SK-N-SH treated with all-trans-retinoic acid at 6 μM for 48 hours (cell line): ENCODE results near the gene CLNK.

Experiments
- ATAC-seq: fragments of 200-7000 bp; cut with Tn5 transposase; 3 replicates; pipeline ENCODE4 v1.9.1; 2020; ENCODE audit warnings: mild to moderate bottlenecking, moderate library complexity
- ARNTL ChIP-seq: fragments of 450-650 bp; formaldehyde crosslinking; IDR thresholded peaks from 2 replicates; pipeline ENCODE4 v1.5.0; 2020; ENCODE audit warnings: low read depth, mild to moderate bottlenecking, moderate library complexity, borderline replicate concordance
- BACH2 ChIP-seq: fragments of 250-450 bp; sonication (Bioruptor Pico); IDR thresholded peaks from 2 replicates; pipeline ENCODE4 v1.9.0; 2021; ENCODE audit warnings: mild to moderate bottlenecking, borderline replicate concordance
- CSDC2 ChIP-seq: fragments of 250-450 bp; sonication (Bioruptor Pico); IDR thresholded peaks from 2 replicates; pipeline ENCODE4 v1.5.0; 2020; ENCODE audit warnings: mild to moderate bottlenecking, moderate library complexity
- ESRRG ChIP-seq: fragments of 250-450 bp; sonication (Bioruptor Pico); IDR thresholded peaks from 2 replicates; pipeline ENCODE4 v1.6.1; 2021; ENCODE audit warnings: mild to moderate bottlenecking
- GLIS3 ChIP-seq: fragments of 250-450 bp; sonication (Bioruptor Pico); IDR thresholded peaks from 2 replicates; pipeline ENCODE4 v1.5.0; 2020; ENCODE audit warnings: mild to moderate bottlenecking, moderate library complexity
- ISL1 ChIP-seq: fragments of 250-450 bp; sonication (Bioruptor Pico); IDR thresholded peaks from 2 replicates; pipeline ENCODE4 v2.1.2; 2022; ENCODE audit warnings: mild to moderate bottlenecking, moderate library complexity
- OSR1 ChIP-seq: fragments of 250-450 bp; sonication (Bioruptor Pico); IDR thresholded peaks from 2 replicates; pipeline ENCODE4 v1.8.0; 2022; ENCODE audit warnings: moderate library complexity, mild to moderate bottlenecking, inconsistent platforms
- PPARA ChIP-seq: fragments of 250-450 bp; sonication (Bioruptor Pico); IDR thresholded peaks from 2 replicates; pipeline ENCODE4 v1.5.0; 2020; ENCODE audit warnings: mild to moderate bottlenecking, borderline replicate concordance
- RARB ChIP-seq: fragments of 250-450 bp; sonication (Bioruptor Pico); IDR thresholded peaks from 2 replicates; pipeline ENCODE4 v1.8.0; 2021; ENCODE audit warnings: mild to moderate bottlenecking, moderate library complexity
- SNAI2 ChIP-seq: fragments of 250-450 bp; sonication (Bioruptor Pico); IDR thresholded peaks from 2 replicates; pipeline ENCODE4 v1.5.0; 2020; ENCODE audit warnings: mild to moderate bottlenecking, moderate library complexity
- TCF4 ChIP-seq: fragments of 250-450 bp; sonication (Bioruptor Pico); IDR thresholded peaks from 2 replicates; pipeline ENCODE4 v1.8.0; 2021; ENCODE audit warnings: mild to moderate bottlenecking, moderate library complexity, borderline replicate concordance
- TOX ChIP-seq: fragments of 250-450 bp; sonication (Bioruptor Pico); IDR thresholded peaks from 2 replicates; pipeline ENCODE4 v1.8.0; 2021; ENCODE audit warnings: mild to moderate bottlenecking, moderate library complexity, borderline replicate concordance
- ZC3H10 ChIP-seq: fragments of 250-450 bp; sonication (Bioruptor Pico); IDR thresholded peaks from 2 replicates; pipeline ENCODE4 v1.5.1; 2021; ENCODE audit warnings: mild to moderate bottlenecking, moderate library complexity
- ZFP3 ChIP-seq: fragments of 250-450 bp; sonication (Bioruptor Pico); IDR thresholded peaks from 2 replicates; pipeline ENCODE4 v1.5.0; 2020; ENCODE audit warnings: mild to moderate bottlenecking, moderate library complexity
- ZFP30 ChIP-seq: fragments of 450-650 bp; formaldehyde crosslinking; IDR thresholded peaks from 2 replicates; pipeline ENCODE4 v1.5.0; 2022; ENCODE audit warnings: mild to moderate bottlenecking, moderate library complexity
- ZNF565 ChIP-seq: fragments of 450-650 bp; formaldehyde crosslinking; conservative IDR thresholded peaks from 2 replicates; pipeline ENCODE4 v1.5.0; 2020; ENCODE audit warnings: low read depth, mild to moderate bottlenecking, moderate library complexity
- ZNF70 ChIP-seq: fragments of 450-650 bp; formaldehyde crosslinking; IDR thresholded peaks from 2 replicates; pipeline ENCODE4 v1.5.0; 2020; ENCODE audit warnings: mild to moderate bottlenecking, moderate library complexity
- ZNF8 ChIP-seq: fragments of 450-650 bp; formaldehyde crosslinking; IDR thresholded peaks from 2 replicates; pipeline ENCODE4 v1.5.0; 2020; ENCODE audit warnings: mild to moderate bottlenecking, moderate library complexity
- TF ChIP-seq, protein P1 (sequence below): fragments of 250-450 bp; sonication (Bioruptor Pico); IDR thresholded peaks from 2 replicates; pipeline ENCODE4 v1.5.0; 2020; ENCODE audit warnings: mild to moderate bottlenecking, moderate library complexity
- TF ChIP-seq, protein P2 (sequence below): fragments of 250-450 bp; sonication (Bioruptor Pico); IDR thresholded peaks from 2 replicates; pipeline ENCODE4 v1.5.1; 2021; ENCODE audit warnings: mild to moderate bottlenecking, moderate library complexity
- TF ChIP-seq, protein P3 (sequence below): fragments of 250-450 bp; sonication (Bioruptor Pico); IDR thresholded peaks from 2 replicates; pipeline ENCODE4 v1.8.0; 2020; ENCODE audit warnings: mild to moderate bottlenecking, moderate library complexity, borderline replicate concordance
- TF ChIP-seq, protein P4 (sequence below): fragments of 250-450 bp; sonication (Bioruptor Pico); IDR thresholded peaks from 2 replicates; pipeline ENCODE4 v1.5.1; 2020; ENCODE audit warnings: low read depth, mild to moderate bottlenecking, moderate library complexity
- TF ChIP-seq, protein P5 (sequence below): fragments of 250-450 bp; sonication (Bioruptor Pico); IDR thresholded peaks from 2 replicates; pipeline ENCODE4 v1.8.0; 2021; ENCODE audit warnings: low read depth, mild to moderate bottlenecking, moderate library complexity, borderline replicate concordance

CLNK gene, protein sequence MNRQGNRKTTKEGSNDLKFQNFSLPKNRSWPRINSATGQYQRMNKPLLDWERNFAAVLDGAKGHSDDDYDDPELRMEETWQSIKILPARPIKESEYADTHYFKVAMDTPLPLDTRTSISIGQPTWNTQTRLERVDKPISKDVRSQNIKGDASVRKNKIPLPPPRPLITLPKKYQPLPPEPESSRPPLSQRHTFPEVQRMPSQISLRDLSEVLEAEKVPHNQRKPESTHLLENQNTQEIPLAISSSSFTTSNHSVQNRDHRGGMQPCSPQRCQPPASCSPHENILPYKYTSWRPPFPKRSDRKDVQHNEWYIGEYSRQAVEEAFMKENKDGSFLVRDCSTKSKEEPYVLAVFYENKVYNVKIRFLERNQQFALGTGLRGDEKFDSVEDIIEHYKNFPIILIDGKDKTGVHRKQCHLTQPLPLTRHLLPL

DNA sequence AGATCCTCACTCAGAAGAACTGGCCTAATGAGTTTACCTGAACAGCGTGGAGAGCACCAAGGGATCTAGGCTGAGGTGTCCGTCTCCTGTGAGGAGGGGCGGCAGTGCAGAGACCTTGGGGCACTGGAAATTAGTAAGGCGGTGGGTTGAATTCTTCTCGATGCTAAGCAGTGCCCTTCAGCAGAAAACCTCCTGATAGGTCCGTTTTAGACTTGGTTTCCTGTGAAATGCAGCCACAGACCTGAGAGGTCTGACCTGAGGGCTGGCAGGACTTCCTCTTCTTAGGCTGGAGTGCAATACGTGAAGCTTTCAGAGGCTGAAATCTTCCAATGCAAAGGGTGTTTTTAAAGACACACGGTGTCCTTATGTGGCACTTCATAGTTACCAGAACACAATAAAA is at the start of gene CLNK:
TSS of gene CLNK (minus strand) at position 138 of the 400 bp plus-strand sequence. CDS start 16,899 bp downstream, outside the sequence.
- ATAC-seq, result no peak
- TF ChIP-seq SNAI2 (CRISPR knock-in tag) (no peak), BACH2 (CRISPR knock-in tag) (no peak), ZNF8 (CRISPR knock-in tag) (no peak), GLIS3 (no peak), ESRRG (CRISPR knock-in tag) (no peak), ZFP30 (CRISPR knock-in tag) (no peak), TOX (CRISPR knock-in tag) (no peak), ARNTL (CRISPR knock-in tag) (no peak), ZC3H10 (no peak), CSDC2 (CRISPR knock-in tag) (no peak), ZFP3 (no peak), ZNF70 (CRISPR knock-in tag) (no peak), ZNF565 (CRISPR knock-in tag) (no peak), ISL1 (no peak), OSR1 (CRISPR knock-in tag) (no peak), RARB (no peak)
- TF ChIP-seq, protein P1, sequence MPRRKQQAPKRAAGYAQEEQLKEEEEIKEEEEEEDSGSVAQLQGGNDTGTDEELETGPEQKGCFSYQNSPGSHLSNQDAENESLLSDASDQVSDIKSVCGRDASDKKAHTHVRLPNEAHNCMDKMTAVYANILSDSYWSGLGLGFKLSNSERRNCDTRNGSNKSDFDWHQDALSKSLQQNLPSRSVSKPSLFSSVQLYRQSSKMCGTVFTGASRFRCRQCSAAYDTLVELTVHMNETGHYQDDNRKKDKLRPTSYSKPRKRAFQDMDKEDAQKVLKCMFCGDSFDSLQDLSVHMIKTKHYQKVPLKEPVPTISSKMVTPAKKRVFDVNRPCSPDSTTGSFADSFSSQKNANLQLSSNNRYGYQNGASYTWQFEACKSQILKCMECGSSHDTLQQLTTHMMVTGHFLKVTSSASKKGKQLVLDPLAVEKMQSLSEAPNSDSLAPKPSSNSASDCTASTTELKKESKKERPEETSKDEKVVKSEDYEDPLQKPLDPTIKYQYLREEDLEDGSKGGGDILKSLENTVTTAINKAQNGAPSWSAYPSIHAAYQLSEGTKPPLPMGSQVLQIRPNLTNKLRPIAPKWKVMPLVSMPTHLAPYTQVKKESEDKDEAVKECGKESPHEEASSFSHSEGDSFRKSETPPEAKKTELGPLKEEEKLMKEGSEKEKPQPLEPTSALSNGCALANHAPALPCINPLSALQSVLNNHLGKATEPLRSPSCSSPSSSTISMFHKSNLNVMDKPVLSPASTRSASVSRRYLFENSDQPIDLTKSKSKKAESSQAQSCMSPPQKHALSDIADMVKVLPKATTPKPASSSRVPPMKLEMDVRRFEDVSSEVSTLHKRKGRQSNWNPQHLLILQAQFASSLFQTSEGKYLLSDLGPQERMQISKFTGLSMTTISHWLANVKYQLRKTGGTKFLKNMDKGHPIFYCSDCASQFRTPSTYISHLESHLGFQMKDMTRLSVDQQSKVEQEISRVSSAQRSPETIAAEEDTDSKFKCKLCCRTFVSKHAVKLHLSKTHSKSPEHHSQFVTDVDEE (CRISPR knock-in tag), result no peak
- TF ChIP-seq, protein P2, sequence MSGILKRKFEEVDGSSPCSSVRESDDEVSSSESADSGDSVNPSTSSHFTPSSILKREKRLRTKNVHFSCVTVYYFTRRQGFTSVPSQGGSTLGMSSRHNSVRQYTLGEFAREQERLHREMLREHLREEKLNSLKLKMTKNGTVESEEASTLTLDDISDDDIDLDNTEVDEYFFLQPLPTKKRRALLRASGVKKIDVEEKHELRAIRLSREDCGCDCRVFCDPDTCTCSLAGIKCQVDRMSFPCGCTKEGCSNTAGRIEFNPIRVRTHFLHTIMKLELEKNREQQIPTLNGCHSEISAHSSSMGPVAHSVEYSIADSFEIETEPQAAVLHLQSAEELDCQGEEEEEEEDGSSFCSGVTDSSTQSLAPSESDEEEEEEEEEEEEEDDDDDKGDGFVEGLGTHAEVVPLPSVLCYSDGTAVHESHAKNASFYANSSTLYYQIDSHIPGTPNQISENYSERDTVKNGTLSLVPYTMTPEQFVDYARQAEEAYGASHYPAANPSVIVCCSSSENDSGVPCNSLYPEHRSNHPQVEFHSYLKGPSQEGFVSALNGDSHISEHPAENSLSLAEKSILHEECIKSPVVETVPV, result no peak
- TF ChIP-seq, protein P3, sequence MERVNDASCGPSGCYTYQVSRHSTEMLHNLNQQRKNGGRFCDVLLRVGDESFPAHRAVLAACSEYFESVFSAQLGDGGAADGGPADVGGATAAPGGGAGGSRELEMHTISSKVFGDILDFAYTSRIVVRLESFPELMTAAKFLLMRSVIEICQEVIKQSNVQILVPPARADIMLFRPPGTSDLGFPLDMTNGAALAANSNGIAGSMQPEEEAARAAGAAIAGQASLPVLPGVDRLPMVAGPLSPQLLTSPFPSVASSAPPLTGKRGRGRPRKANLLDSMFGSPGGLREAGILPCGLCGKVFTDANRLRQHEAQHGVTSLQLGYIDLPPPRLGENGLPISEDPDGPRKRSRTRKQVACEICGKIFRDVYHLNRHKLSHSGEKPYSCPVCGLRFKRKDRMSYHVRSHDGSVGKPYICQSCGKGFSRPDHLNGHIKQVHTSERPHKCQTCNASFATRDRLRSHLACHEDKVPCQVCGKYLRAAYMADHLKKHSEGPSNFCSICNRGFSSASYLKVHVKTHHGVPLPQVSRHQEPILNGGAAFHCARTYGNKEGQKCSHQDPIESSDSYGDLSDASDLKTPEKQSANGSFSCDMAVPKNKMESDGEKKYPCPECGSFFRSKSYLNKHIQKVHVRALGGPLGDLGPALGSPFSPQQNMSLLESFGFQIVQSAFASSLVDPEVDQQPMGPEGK (CRISPR knock-in tag), result no peak
- TF ChIP-seq, protein P4, sequence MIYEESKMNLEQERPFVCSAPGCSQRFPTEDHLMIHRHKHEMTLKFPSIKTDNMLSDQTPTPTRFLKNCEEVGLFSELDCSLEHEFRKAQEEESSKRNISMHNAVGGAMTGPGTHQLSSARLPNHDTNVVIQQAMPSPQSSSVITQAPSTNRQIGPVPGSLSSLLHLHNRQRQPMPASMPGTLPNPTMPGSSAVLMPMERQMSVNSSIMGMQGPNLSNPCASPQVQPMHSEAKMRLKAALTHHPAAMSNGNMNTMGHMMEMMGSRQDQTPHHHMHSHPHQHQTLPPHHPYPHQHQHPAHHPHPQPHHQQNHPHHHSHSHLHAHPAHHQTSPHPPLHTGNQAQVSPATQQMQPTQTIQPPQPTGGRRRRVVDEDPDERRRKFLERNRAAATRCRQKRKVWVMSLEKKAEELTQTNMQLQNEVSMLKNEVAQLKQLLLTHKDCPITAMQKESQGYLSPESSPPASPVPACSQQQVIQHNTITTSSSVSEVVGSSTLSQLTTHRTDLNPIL, result no peak
- TF ChIP-seq, all 23 proteins: peak for 0

DNA sequence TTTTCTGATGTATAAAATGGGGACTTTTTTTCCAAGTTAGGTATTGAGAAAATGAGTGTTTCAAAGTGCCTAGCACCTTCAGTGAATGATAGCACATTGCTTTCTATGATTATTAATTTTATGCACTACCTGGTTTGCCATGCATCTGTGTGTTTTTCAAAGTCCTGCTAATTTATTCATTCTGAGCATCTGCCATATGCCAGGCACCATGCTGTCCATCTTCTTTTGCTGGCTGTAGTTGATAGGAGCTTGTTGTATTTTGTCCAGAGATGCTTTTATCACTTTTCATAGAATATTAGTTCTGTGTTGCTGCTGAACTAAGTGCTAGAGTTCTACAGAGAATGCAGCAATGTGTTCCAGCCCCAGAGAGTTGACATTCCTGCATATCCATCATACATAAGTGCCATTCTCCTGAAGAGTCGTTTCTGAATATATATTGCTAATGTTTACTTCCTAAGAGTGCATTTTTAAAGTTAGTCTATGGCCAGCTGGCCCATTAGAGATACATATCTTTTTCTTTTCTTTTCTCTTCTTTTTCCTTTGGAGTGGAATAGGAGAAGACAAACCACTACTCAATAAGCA is 49.0 kb upstream of the CLNK start:
- no peak for TF ChIP-seq BACH2 (CRISPR knock-in tag)
- no peak for TF ChIP-seq GLIS3
- TF ChIP-seq ISL1, result no peak
- TF ChIP-seq, protein P2, result no peak
- no peak for TF ChIP-seq ZNF8 (CRISPR knock-in tag)
- no peak for TF ChIP-seq OSR1 (CRISPR knock-in tag)
- TF ChIP-seq, all 23 proteins: peak for 0
- ATAC-seq, result no peak

DNA sequence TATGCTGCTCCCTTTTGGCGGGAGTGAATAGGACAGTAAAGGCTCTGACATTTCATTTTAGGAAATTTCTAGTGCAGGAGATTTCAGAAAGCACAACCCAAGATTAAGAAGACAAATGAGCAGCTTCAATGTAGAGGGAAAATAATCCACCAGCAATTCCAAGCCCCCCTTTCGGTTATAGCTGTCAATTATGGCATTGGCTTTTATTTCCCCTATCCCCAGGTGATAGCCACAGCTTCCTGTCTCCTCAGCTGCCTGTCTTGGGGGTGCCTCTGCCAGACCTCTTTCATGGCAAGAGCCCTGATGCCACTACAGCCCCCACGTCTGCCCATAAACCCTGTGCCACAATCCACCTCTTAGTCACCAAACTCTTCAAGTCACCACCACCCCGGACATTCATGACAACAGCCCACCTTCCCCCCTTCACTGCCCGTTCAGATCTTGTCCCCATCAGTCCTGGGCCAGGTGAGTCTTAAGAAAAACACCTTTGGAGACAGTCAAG is 48.4 kb upstream of the CLNK start:
- no peak for ATAC-seq
- TF ChIP-seq ZC3H10 (no peak), ESRRG (CRISPR knock-in tag) (no peak), RARB (no peak), PPARA (CRISPR knock-in tag) (no peak), GLIS3 (no peak), ARNTL (CRISPR knock-in tag) (no peak), TCF4 (CRISPR knock-in tag) (no peak), BACH2 (CRISPR knock-in tag) (no peak), ZFP30 (CRISPR knock-in tag) (no peak), CSDC2 (CRISPR knock-in tag) (no peak), OSR1 (CRISPR knock-in tag) (no peak)
- TF ChIP-seq, protein P3 (CRISPR knock-in tag), result no peak
- TF ChIP-seq, protein P5, sequence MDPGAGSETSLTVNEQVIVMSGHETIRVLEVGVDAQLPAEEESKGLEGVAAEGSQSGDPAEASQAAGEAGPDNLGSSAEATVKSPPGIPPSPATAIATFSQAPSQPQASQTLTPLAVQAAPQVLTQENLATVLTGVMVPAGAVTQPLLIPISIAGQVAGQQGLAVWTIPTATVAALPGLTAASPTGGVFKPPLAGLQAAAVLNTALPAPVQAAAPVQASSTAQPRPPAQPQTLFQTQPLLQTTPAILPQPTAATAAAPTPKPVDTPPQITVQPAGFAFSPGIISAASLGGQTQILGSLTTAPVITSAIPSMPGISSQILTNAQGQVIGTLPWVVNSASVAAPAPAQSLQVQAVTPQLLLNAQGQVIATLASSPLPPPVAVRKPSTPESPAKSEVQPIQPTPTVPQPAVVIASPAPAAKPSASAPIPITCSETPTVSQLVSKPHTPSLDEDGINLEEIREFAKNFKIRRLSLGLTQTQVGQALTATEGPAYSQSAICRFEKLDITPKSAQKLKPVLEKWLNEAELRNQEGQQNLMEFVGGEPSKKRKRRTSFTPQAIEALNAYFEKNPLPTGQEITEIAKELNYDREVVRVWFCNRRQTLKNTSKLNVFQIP (CRISPR knock-in tag), result no peak
